B cell (primary cell): ENCODE measurements around the gene DYNLT1. TPM values are rescaled to one million over a fixed set of nuclear protein-coding genes. Genes with fewer than 3 reads are reported as not detected.

ENCODE experiments used
- ATAC-seq: fragments of 200-7000 bp; cut with Tn5 transposase; one replicate; pipeline ENCODE4 v1.10.0; 2021; ENCODE audit warnings: low read depth, mild to moderate bottlenecking, moderate number of reproducible peaks, moderate library complexity
- CTCF ChIA-PET: fragments of 350-600 bp; sonication (Branson Sonifier 250); formaldehyde crosslinking; loops from one replicate; lab custom pipeline; 2021; ENCODE audit warnings: antibody characterized with exemption, inconsistent platforms; lab: Charles Lee
- POLR2A ChIA-PET: fragments of 350-600 bp; sonication (Branson Sonifier 250); formaldehyde crosslinking; loops from one replicate; lab custom pipeline; 2021; ENCODE audit warnings: antibody characterized with exemption; lab: Charles Lee
- DNase-seq: peaks from one replicate; pipeline ENCODE4 v3.0.0; 2013
- H2AFZ ChIP-seq: 2 replicates; pipeline ENCODE4 v1.6.1; 2012; ENCODE audit warnings: mild to moderate bottlenecking, low read depth, low read length; ENCODE audit not compliant: insufficient read depth, poor library complexity, severe bottlenecking
- H3K27ac ChIP-seq, 2 donors: 1 replicate in 1 of 2; 2 replicates in 1 of 2; pipeline ENCODE4 v1.5.1; 2012 to 2013; ENCODE audit warnings: low read length in 2 of 2, mild to moderate bottlenecking in 2 of 2, moderate library complexity in 1 of 2
- H3K27me3 ChIP-seq, 4 experiments: fragments of 200-600 bp in 1 of 4; sonication (generic) in 1 of 4; replicated peaks in 1 of 4; 1 replicate in 2 of 4; 2 replicates in 2 of 4; pipeline versions ENCODE4 v1.6.1 to v1.7.0; 2013 to 2016; ENCODE audit warnings: low read length in 3 of 4, mild to moderate bottlenecking in 2 of 4, mixed read lengths in 1 of 4, moderate library complexity in 1 of 4; ENCODE audit not compliant: insufficient read depth in 4 of 4, control insufficient read depth in 3 of 4; ENCODE audit errors: control extremely low read depth in 1 of 4
- H3K36me3 ChIP-seq, 2 experiments: replicated peaks in 1 of 2; 1 replicate in 1 of 2; 2 replicates in 1 of 2; pipeline versions ENCODE4 v1.6.1 to v1.7.1; 2013; ENCODE audit warnings: low read length in 1 of 2; ENCODE audit not compliant: insufficient read depth in 2 of 2, control insufficient read depth in 1 of 2; ENCODE audit errors: control extremely low read depth in 1 of 2, extremely low read depth in 1 of 2
- H3K4me1 ChIP-seq, 2 donors: fragments of 200-600 bp in 1 of 2; sonication (generic) in 1 of 2; 1 replicate in 1 of 2; 2 replicates in 1 of 2; pipeline versions ENCODE4 v1.5.1 to v1.6.1; 2013 to 2017; ENCODE audit warnings: low read length in 2 of 2; ENCODE audit not compliant: control insufficient read depth in 2 of 2, insufficient read depth in 2 of 2
- H3K4me2 ChIP-seq: replicated peaks from 2 replicates; pipeline ENCODE3; 2012; ENCODE audit warnings: mild to moderate bottlenecking, low read depth, low read length; ENCODE audit not compliant: poor library complexity, severe bottlenecking
- H3K4me3 ChIP-seq, 5 experiments: fragments of 200-600 bp in 1 of 5; sonication (generic) in 1 of 5; 1 replicate in 3 of 5; 2 replicates in 2 of 5; pipeline versions ENCODE4 v1.5.1 to v1.7.0; 2011 to 2016; ENCODE audit warnings: low read length in 4 of 5, mild to moderate bottlenecking in 4 of 5, low read depth in 2 of 5, control low read depth in 1 of 5, moderate library complexity in 1 of 5; ENCODE audit not compliant: insufficient read depth in 1 of 5; ENCODE audit errors: control extremely low read depth in 1 of 5, extremely low read depth in 1 of 5
- H3K79me2 ChIP-seq: fragments of 200-600 bp; sonication (generic); one replicate; pipeline ENCODE4 v1.6.0; 2016; ENCODE audit warnings: low read length; ENCODE audit not compliant: control insufficient read depth, insufficient read depth
- H3K9ac ChIP-seq: fragments of 200-600 bp; sonication (generic); 2 replicates; pipeline ENCODE4 v1.6.1; 2017; ENCODE audit warnings: mild to moderate bottlenecking, low read length, moderate library complexity
- H3K9me3 ChIP-seq, 3 donors: one replicate each; pipeline versions ENCODE4 v1.6.1 to v1.7.1; 2013; ENCODE audit warnings: low read length in 2 of 3; ENCODE audit not compliant: control insufficient read depth in 2 of 3, insufficient read depth in 1 of 3; ENCODE audit errors: control extremely low read depth in 1 of 3
- H4K20me1 ChIP-seq: 2 replicates; pipeline ENCODE4 v1.6.0; 2012; ENCODE audit warnings: mild to moderate bottlenecking, low read length; ENCODE audit not compliant: insufficient read depth, control insufficient read depth, poor library complexity, severe bottlenecking
- H3K27ac Mint-ChIP-seq: one replicate; pipeline ENCODE4 v1.8.0; 2021; ENCODE audit warnings: mixed read lengths
- H3K27me3 Mint-ChIP-seq: one replicate; pipeline ENCODE4 v1.8.0; 2021; ENCODE audit warnings: mixed read lengths
- H3K4me1 Mint-ChIP-seq: one replicate; pipeline ENCODE4 v1.8.0; 2021; ENCODE audit warnings: mixed read lengths
- H3K4me3 Mint-ChIP-seq: one replicate; pipeline ENCODE4 v1.8.0; 2021; ENCODE audit warnings: mixed read lengths
- H3K9me3 Mint-ChIP-seq: one replicate; pipeline ENCODE4 v1.8.0; 2022; ENCODE audit warnings: mixed read lengths; ENCODE audit not compliant: insufficient read depth
- CTCF ChIP-seq: fragments of 200-600 bp; IDR thresholded peaks from one replicate; pipeline ENCODE4 v1.8.0; 2022; ENCODE audit warnings: antibody characterized with exemption, mild to moderate bottlenecking
- EZH2 ChIP-seq: IDR thresholded peaks from 2 replicates; pipeline ENCODE4 v1.6.1; 2012; ENCODE audit warnings: borderline replicate concordance, low read depth, mild to moderate bottlenecking, moderate library complexity, low read length; ENCODE audit not compliant: insufficient read depth, poor library complexity, severe bottlenecking
- WGBS: methylation state at CpG from one replicate; pipeline ENCODE4 v1.1.5; 2013; ENCODE audit warnings: missing lambda C conversion rate; ENCODE audit not compliant: insufficient coverage; 5-methylcytosine and 5-hydroxymethylcytosine counted together
- intact Hi-C: fragments of 100-400 bp; cut with micrococcal nuclease; formaldehyde crosslinking; loops from one replicate; pipeline ENCODE4 v1.10.0; 2022
- polyA plus RNA-seq: library from polyadenylated mRNA; depleted of rRNA; stranded (reverse); fragments of >200 nt; gene quantifications from 2 replicates; pipeline ENCODE4 v1.2.3, GENCODE V29; 2012
- total RNA-seq, 2 donors: library from RNA; stranded (reverse); fragments of 120-200 nt in 1 of 2; gene quantifications; 1 replicate in 1 of 2; 2 replicates in 1 of 2; pipeline versions ENCODE4 v1.2.3 to v1.2.4, GENCODE V29; 2013 to 2022

Gene DYNLT1
- total and polyA plus RNA-seq, 2 donors (not counting 1 experiment from before 2014, with no cell fraction given): 34.8 to 62.6 TPM

GRCh38 chr6:158643836-158644230 is 710 bp downstream of the DYNLT1 start:
- Histone ChIP-seq H3K27me3 (no peaks in the 10 kb centered on the region), H3K4me1 (peaks cover 9 to 25% of the 10 kb centered on the region in 2 donors), H3K9ac (peak overlapping the region; percentile 98), H2AFZ (peak overlapping the region; percentile 87), H4K20me1 (peaks cover 11% of the 10 kb centered on the region), H3K27ac (peak overlapping the region in 1 of 2 donors; percentile 90), H3K36me3 (peaks cover 0 to 7% of the 10 kb centered on the region in 2 experiments), H3K79me2 (peaks cover 51% of the 10 kb centered on the region), H3K4me3 (peak overlapping the region; percentile 86 to 99 (median 97)), H3K4me2 (peak overlapping the region; percentile 85), H3K9me3 (no peaks in the 10 kb centered on the region)
- CTCF ChIA-PET: interaction anchor here (0.9 to 2.3 kb wide), 8 partner anchors 9 to 429 kb away, joined by 3 to 15 read pairs (median 3); no protein-coding TSS in a partner anchor
- intact Hi-C loops: loop anchor here (2.0 to 10.0 kb wide), 4 partner anchors 17 to 819 kb away; partner anchors contain the start of gene SNX9
- no peak for ATAC-seq
- peaks cover 46% of the 10 kb centered on the region for H3K4me1 Mint-ChIP-seq
- no peaks in the 10 kb centered on the region for H3K9me3 Mint-ChIP-seq
- DNase-seq: no peak
- POLR2A ChIA-PET: interaction anchor here (0.8 kb wide), 1 partner anchor 356 kb away, joined by 4 read pairs; the partner anchor contains the start of gene RSPH3
- TF ChIP-seq CTCF (no peak), EZH2 (no peak)
- no peaks in the 10 kb centered on the region for H3K27me3 Mint-ChIP-seq
- WGBS: 1% methylated on average over 21 of the region's 21 CpGs
- peak overlapping the region; percentile 98 for H3K4me3 Mint-ChIP-seq
- H3K27ac Mint-ChIP-seq: peak overlapping the region; percentile 87

DNA sequence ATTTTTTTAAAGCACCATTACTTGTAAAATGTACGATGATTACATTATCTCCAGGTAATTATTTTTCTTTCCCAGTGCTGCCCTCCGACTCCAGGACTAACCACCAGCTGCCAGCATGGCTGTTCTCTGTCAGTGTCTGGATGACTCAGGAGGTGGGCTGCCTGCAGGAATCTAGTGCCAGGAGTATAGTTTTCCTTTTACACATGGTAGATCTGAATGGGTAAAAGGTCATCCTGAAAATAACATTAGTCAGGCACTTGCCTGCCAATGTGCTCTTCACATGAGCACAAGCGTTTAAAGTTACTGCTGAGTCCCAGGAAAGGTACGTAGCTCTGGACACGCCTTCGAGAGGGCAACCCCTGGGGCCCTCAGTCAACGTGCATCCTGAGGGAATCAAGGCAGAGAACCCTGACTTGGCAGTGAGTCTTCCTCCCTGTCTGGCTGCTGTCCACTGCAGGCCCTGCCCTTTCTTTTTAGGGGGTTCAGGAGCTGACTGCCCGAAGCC is 2.4 kb downstream of the DYNLT1 start:
- DNase-seq (no peak), ATAC-seq (no peak)
- POLR2A ChIA-PET: no interaction called here
- no peak overlapping the region for H3K27ac ChIP-seq
- H3K27me3 Mint-ChIP-seq: no peaks in the 10 kb centered on the region
- peaks cover 55% of the 10 kb centered on the region for H3K79me2 ChIP-seq
- H3K4me1 ChIP-seq: peaks cover 9 to 23% of the 10 kb centered on the region in 2 donors
- no peaks in the 10 kb centered on the region for H3K9me3 Mint-ChIP-seq
- H3K4me2 ChIP-seq: no peak overlapping the region
- H4K20me1 ChIP-seq: peaks cover 18% of the 10 kb centered on the region
- peak overlapping the region; percentile 98 for H3K4me3 Mint-ChIP-seq
- H3K27me3 ChIP-seq: no peaks in the 10 kb centered on the region
- H3K9me3 ChIP-seq: no peaks in the 10 kb centered on the region
- TF ChIP-seq CTCF (no peak), EZH2 (no peak)
- CTCF ChIA-PET: no interaction called here
- H3K9ac ChIP-seq: no peak overlapping the region
- H3K4me3 ChIP-seq: no peak overlapping the region
- H3K36me3 ChIP-seq: peaks cover 0 to 13% of the 10 kb centered on the region in 2 experiments
- H2AFZ ChIP-seq: no peak overlapping the region
- WGBS: 95% methylated on average over 6 of the region's 8 CpGs
- intact Hi-C loops: loop anchor here (10.0 kb wide), 2 partner anchors 347 to 817 kb away; partner anchors contain the start of gene SNX9
- peak overlapping the region; percentile 10 for H3K27ac Mint-ChIP-seq
- peaks cover 44% of the 10 kb centered on the region for H3K4me1 Mint-ChIP-seq
